ACC112 (cell line): ENCODE data around the gene DYNLT4.
"Not testable (repeated sequence)": the region's sequence is repeated elsewhere in the genome, so short reads cannot be mapped to it uniquely, and the experiment has no call there.

ENCODE experiments used
- H2AFZ ChIP-seq: fragments of 200-600 bp; sonication (generic); one replicate; pipeline ENCODE4 v1.6.0; 2017; ENCODE audit warnings: antibody characterized with exemption, low read length; ENCODE audit not compliant: unreplicated experiment
- H3K27ac ChIP-seq: fragments of 200-600 bp; sonication (generic); 2 replicates; pipeline ENCODE4 v1.5.1; 2014; ENCODE audit warnings: low read depth, mild to moderate bottlenecking, antibody characterized with exemption, low read length, moderate library complexity
- H3K27me3 ChIP-seq: fragments of 200-600 bp; sonication (generic); 2 replicates; pipeline ENCODE4 v1.6.1; 2014; ENCODE audit warnings: mild to moderate bottlenecking, antibody characterized with exemption, low read length, moderate library complexity, mixed read lengths; ENCODE audit not compliant: insufficient read depth
- H3K36me3 ChIP-seq: fragments of 200-600 bp; sonication (generic); 2 replicates; pipeline ENCODE4 v1.6.1; 2016; ENCODE audit warnings: mild to moderate bottlenecking, antibody characterized with exemption, low read length, moderate library complexity, mixed read lengths; ENCODE audit not compliant: insufficient read depth
- H3K4me1 ChIP-seq: fragments of 200-600 bp; sonication (generic); one replicate; pipeline ENCODE4 v1.6.1; 2016; ENCODE audit warnings: low read length, mixed read lengths; ENCODE audit not compliant: insufficient read depth, unreplicated experiment, control insufficient read depth
- H3K4me3 ChIP-seq: fragments of 200-600 bp; sonication (generic); 2 replicates; pipeline ENCODE4 v1.5.1; 2014; ENCODE audit warnings: mild to moderate bottlenecking, low read depth, low read length
- H3K79me2 ChIP-seq: fragments of 200-600 bp; sonication (generic); one replicate; pipeline ENCODE4 v1.6.0; 2016; ENCODE audit warnings: low read length; ENCODE audit not compliant: control insufficient read depth, unreplicated experiment, insufficient read depth

DYNLT4 gene

GRCh38 chr1:44799770-44800584 is 7.2 kb downstream of the DYNLT4 start, which contains the start of gene PLK3:
PLK3 (plus strand) TSS chr1:44800377; CDS start chr1:44800464, 87 bp downstream.
- Histone ChIP-seq H3K27ac (peak within 1 kb of the TSS; percentile 64), H2AFZ (peak within 1 kb of the TSS; percentile 81), H3K27me3 (no peaks in the 10 kb centered on the region), H3K4me1 (peaks cover 27% of the 10 kb centered on the region), H3K79me2 (peaks cover 33% of the 10 kb centered on the region), H3K4me3 (peak within 1 kb of the TSS; percentile 95), H3K36me3 (peaks cover 13% of the 10 kb centered on the region; the same call in 1 of the 2 replicates)

- Histone ChIP-seq H3K4me1 (peaks cover 25% of the 10 kb centered on the region), H3K27ac (no peak overlapping the region; the same call in 1 of the 2 replicates), H3K36me3 (peaks cover 7% of the 10 kb centered on the region; the same call in 1 of the 2 replicates), H2AFZ (no peak overlapping the region), H3K79me2 (peaks cover 33% of the 10 kb centered on the region), H3K4me3 (no peak overlapping the region), H3K27me3 (no peaks in the 10 kb centered on the region)
Measured at GRCh38 chr1:44798481-44799365, 8.4 kb downstream of the DYNLT4 start.

- H3K79me2 ChIP-seq = peaks cover 25% of the 10 kb centered on the region
- peaks cover 17% of the 10 kb centered on the region for H3K4me1 ChIP-seq
- not testable (repeated sequence) for H3K27me3 ChIP-seq, H3K27ac ChIP-seq, H3K4me3 ChIP-seq, H3K36me3 ChIP-seq, H2AFZ ChIP-seq
Measured at GRCh38 chr1:44797886-44798285, 9.3 kb downstream of the DYNLT4 start.

GRCh38 chr1:44792736-44793502 is 14.2 kb downstream of the DYNLT4 start:
- no peaks in the 10 kb centered on the region for H3K27me3 ChIP-seq
- no peaks in the 10 kb centered on the region for H3K79me2 ChIP-seq
- no peak overlapping the region for H2AFZ ChIP-seq
- no peaks in the 10 kb centered on the region for H3K36me3 ChIP-seq
- H3K4me3 ChIP-seq = no peak overlapping the region
- no peak overlapping the region for H3K27ac ChIP-seq
- no peaks in the 10 kb centered on the region for H3K4me1 ChIP-seq

- H2AFZ ChIP-seq = no peak overlapping the region
- H3K36me3 ChIP-seq = no peaks in the 10 kb centered on the region
- no peaks in the 10 kb centered on the region for H3K4me1 ChIP-seq
- H3K27me3 ChIP-seq = no peaks in the 10 kb centered on the region
- H3K79me2 ChIP-seq = no peaks in the 10 kb centered on the region
- no peak overlapping the region for H3K4me3 ChIP-seq
- H3K27ac ChIP-seq = no peak overlapping the region
Measured at GRCh38 chr1:44790968-44791801, 16.0 kb downstream of the DYNLT4 start.

- Histone ChIP-seq H2AFZ (no peak within 1 kb of the TSS), H3K36me3 (no peaks in the 10 kb centered on the region), H3K79me2 (no peaks in the 10 kb centered on the region), H3K4me1 (peaks cover 12% of the 10 kb centered on the region), H3K27me3 (no peaks in the 10 kb centered on the region), H3K4me3 (no peak within 1 kb of the TSS), H3K27ac (no peak within 1 kb of the TSS)
Measured at GRCh38 chr1:44788120-44788860, 18.9 kb downstream of the DYNLT4 start, which contains the start of gene BEST4. BEST4 (minus strand) TSS chr1:44788170; CDS start chr1:44787705, 465 bp downstream.

GRCh38 chr1:44787506-44787905 is 19.6 kb downstream of the DYNLT4 start:
- Histone ChIP-seq H3K4me3 (no peak overlapping the region), H3K79me2 (no peaks in the 10 kb centered on the region), H3K4me1 (peaks cover 12% of the 10 kb centered on the region), H2AFZ (no peak overlapping the region), H3K27ac (no peak overlapping the region), H3K36me3 (no peaks in the 10 kb centered on the region), H3K27me3 (no peaks in the 10 kb centered on the region)

GRCh38 chr1:44786841-44787426 is 20.2 kb downstream of the DYNLT4 start:
- Histone ChIP-seq H3K36me3 (no peaks in the 10 kb centered on the region), H3K4me1 (peaks cover 12% of the 10 kb centered on the region), H2AFZ (no peak overlapping the region), H3K27ac (no peak overlapping the region), H3K4me3 (no peak overlapping the region), H3K79me2 (no peaks in the 10 kb centered on the region), H3K27me3 (no peaks in the 10 kb centered on the region)
